PC-3 (cell line): ENCODE data around the gene RELL1. TPM values are rescaled to one million over a fixed set of nuclear protein-coding genes. Genes with fewer than 3 reads are reported as not detected.

Experiments
- ATAC-seq: fragments of 200-7000 bp; cut with Tn5 transposase; 2 replicates; pipeline ENCODE4 v1.9.1; 2020; ENCODE audit warnings: mild to moderate bottlenecking, moderate library complexity
- BruUV-seq: library from RNA; stranded (reverse); fragments of 400-500 nt; replicated peaks from 2 replicates; lab custom pipeline; 2021; lab: Mats Ljungman, UMichigan
- CTCF ChIA-PET: fragments of 300-600 bp; sonication (Branson Sonifier 250); formaldehyde crosslinking; loops from one replicate; lab custom pipeline; 2022; ENCODE audit warnings: antibody characterized with exemption; lab: Charles Lee
- POLR2A ChIA-PET: fragments of 300-600 bp; sonication (Branson Sonifier 250); formaldehyde crosslinking; loops from one replicate; lab custom pipeline; 2022; ENCODE audit warnings: antibody characterized with exemption; ENCODE audit not compliant: unreplicated experiment; lab: Charles Lee
- DNase-seq: peaks from one replicate; pipeline ENCODE4 v3.0.0-alpha.2; 2015
- H2AFZ ChIP-seq: fragments of 300-600 bp; sonication (generic); 2 replicates; pipeline ENCODE4 v1.6.0; 2016; ENCODE audit warnings: antibody characterized with exemption, low read length
- H3F3A ChIP-seq: fragments of 300-600 bp; sonication (generic); one replicate; pipeline ENCODE4 v1.6.0; 2017; ENCODE audit warnings: antibody characterized with exemption, low read length, control low read depth, mild to moderate bottlenecking; ENCODE audit not compliant: unreplicated experiment
- H3K27ac ChIP-seq: fragments of 300-600 bp; sonication (generic); 2 replicates; pipeline ENCODE4 v1.5.1; 2016; ENCODE audit warnings: mild to moderate bottlenecking, low read length
- H3K27me3 ChIP-seq: fragments of 300-600 bp; sonication (generic); 2 replicates; pipeline ENCODE4 v1.6.1; 2016; ENCODE audit warnings: low read length, mixed read lengths
- H3K36me3 ChIP-seq: fragments of 300-600 bp; sonication (generic); 2 replicates; pipeline ENCODE4 v1.6.1; 2016; ENCODE audit warnings: low read depth, mixed run types, low read length, mixed read lengths
- H3K4me1 ChIP-seq: fragments of 300-600 bp; sonication (generic); 2 replicates; pipeline ENCODE4 v1.5.1; 2016; ENCODE audit warnings: low read length; ENCODE audit not compliant: insufficient read depth
- H3K4me2 ChIP-seq: fragments of 300-600 bp; sonication (generic); 2 replicates; pipeline ENCODE4 v1.6.0; 2016; ENCODE audit warnings: low read length
- H3K4me3 ChIP-seq: fragments of 300-600 bp; sonication (generic); 2 replicates; pipeline ENCODE4 v1.5.1; 2016; ENCODE audit warnings: mild to moderate bottlenecking, low read length, mixed read lengths
- H3K79me2 ChIP-seq: fragments of 300-600 bp; sonication (generic); 2 replicates; pipeline ENCODE4 v1.6.1; 2017; ENCODE audit warnings: low read length, mixed read lengths
- H3K9ac ChIP-seq: fragments of 300-600 bp; sonication (generic); 2 replicates; pipeline ENCODE4 v1.6.0; 2016; ENCODE audit warnings: mild to moderate bottlenecking, low read length
- H3K9me2 ChIP-seq: fragments of 300-600 bp; sonication (generic); replicated peaks from 2 replicates; pipeline ENCODE4 v1.6.1; 2016; ENCODE audit warnings: mixed run types, low read length, mixed read lengths
- H3K9me3 ChIP-seq: fragments of 300-600 bp; sonication (generic); 2 replicates; pipeline ENCODE4 v1.6.1; 2016; ENCODE audit warnings: low read length, mixed read lengths
- H4K20me1 ChIP-seq: fragments of 300-600 bp; sonication (generic); 2 replicates; pipeline ENCODE4 v1.6.1; 2016; ENCODE audit warnings: low read length, mixed read lengths
- CTCF ChIP-seq: fragments of 300-600 bp; sonication (generic); conservative IDR thresholded peaks from 2 replicates; pipeline ENCODE4 v1.5.1; 2017; ENCODE audit warnings: antibody characterized with exemption, low read depth, mild to moderate bottlenecking, low read length
- EZH2 ChIP-seq: fragments of 300-600 bp; sonication (generic); IDR thresholded peaks from one replicate; pipeline ENCODE4 v1.6.1; 2017; ENCODE audit warnings: antibody characterized with exemption, mild to moderate bottlenecking, low read length; ENCODE audit not compliant: unreplicated experiment
- EZH2phosphoT487 ChIP-seq: fragments of 300-600 bp; sonication (generic); IDR thresholded peaks from 2 replicates; pipeline ENCODE4 v1.6.1; 2018; ENCODE audit warnings: mild to moderate bottlenecking, antibody characterized with exemption, low read length, borderline replicate concordance
- intact Hi-C: fragments of 100-400 bp; cut with micrococcal nuclease; formaldehyde crosslinking; loops from 2 replicates; pipeline ENCODE4 v1.9.0; 2023
- total RNA-seq: library from RNA; depleted of rRNA; stranded (reverse); fragments of >200 nt; gene quantifications from 2 replicates; pipeline ENCODE4 v1.2.3, GENCODE V29; 2014

The RELL1 gene
- total RNA-seq, 1 experiment from 2014 or later, result 14.6 TPM

GRCh38 chr4:37729649-37730004 lies 43.5 kb upstream of the RELL1 start:
- CTCF ChIA-PET, result no interaction called here
- Histone ChIP-seq H3K9ac (no peak overlapping the region), H3K27me3 (no peaks in the 10 kb centered on the region), H3K9me2 (no peaks in the 10 kb centered on the region), H3F3A (no peaks in the 10 kb centered on the region), H3K79me2 (no peaks in the 10 kb centered on the region), H3K4me1 (no peaks in the 10 kb centered on the region), H3K4me2 (no peak overlapping the region), H3K4me3 (no peak overlapping the region), H3K9me3 (no peaks in the 10 kb centered on the region), H4K20me1 (no peaks in the 10 kb centered on the region), H3K27ac (no peak overlapping the region), H2AFZ (no peak overlapping the region), H3K36me3 (no peaks in the 10 kb centered on the region)
- BruUV-seq, result no TSS peak
- DNase-seq (no peak), ATAC-seq (no peak)
- intact Hi-C loops, result no loop called here
- POLR2A ChIA-PET, result no interaction called here
- TF ChIP-seq EZH2phosphoT487, result no peak
- no peak for TF ChIP-seq CTCF
- TF ChIP-seq EZH2, result no peak

GRCh38 chr4:37728064-37728463 lies 41.9 kb upstream of the RELL1 start:
- no TSS peak for BruUV-seq
- H3K4me1 ChIP-seq, result no peaks in the 10 kb centered on the region
- H3K9ac ChIP-seq, result no peak overlapping the region
- no peaks in the 10 kb centered on the region for H3F3A ChIP-seq
- H3K4me3 ChIP-seq, result no peak overlapping the region
- H2AFZ ChIP-seq, result no peak overlapping the region
- no peaks in the 10 kb centered on the region for H3K9me2 ChIP-seq
- intact Hi-C loops, result no loop called here
- no peak overlapping the region for H3K27ac ChIP-seq
- no peak for DNase-seq
- no peak for TF ChIP-seq EZH2
- TF ChIP-seq CTCF, result no peak
- no peak for TF ChIP-seq EZH2phosphoT487
- H3K9me3 ChIP-seq, result no peaks in the 10 kb centered on the region
- ChIA-PET CTCF (no interaction called here), POLR2A (no interaction called here)
- no peak for ATAC-seq
- H3K36me3 ChIP-seq, result no peaks in the 10 kb centered on the region
- no peaks in the 10 kb centered on the region for H3K79me2 ChIP-seq
- no peak overlapping the region for H3K4me2 ChIP-seq
- no peaks in the 10 kb centered on the region for H3K27me3 ChIP-seq
- no peaks in the 10 kb centered on the region for H4K20me1 ChIP-seq

- no TSS peak for BruUV-seq
- intact Hi-C loops, result no loop called here
Measured at GRCh38 chr4:37727635-37728034, 41.5 kb upstream of the RELL1 start.

More at GRCh38 chr4:37727635-37728034, 41.5 kb upstream of the RELL1 start:
- no peaks in the 10 kb centered on the region for H3K36me3 ChIP-seq
- H3K9me3 ChIP-seq, result no peaks in the 10 kb centered on the region
- H3K27ac ChIP-seq, result no peak overlapping the region
- POLR2A ChIA-PET, result no interaction called here
- no peaks in the 10 kb centered on the region for H3K27me3 ChIP-seq
- H3K79me2 ChIP-seq, result no peaks in the 10 kb centered on the region
- CTCF ChIA-PET, result no interaction called here
- H2AFZ ChIP-seq, result no peak overlapping the region
- H3K9ac ChIP-seq, result no peak overlapping the region
- DNase-seq, result no peak
- no peak for TF ChIP-seq CTCF
- no peak for TF ChIP-seq EZH2phosphoT487
- TF ChIP-seq EZH2, result no peak
- H3K4me2 ChIP-seq, result no peak overlapping the region
- ATAC-seq, result no peak
- no peaks in the 10 kb centered on the region for H3K9me2 ChIP-seq
- no peaks in the 10 kb centered on the region for H3K4me1 ChIP-seq
- H3K4me3 ChIP-seq, result no peak overlapping the region
- H3F3A ChIP-seq, result no peaks in the 10 kb centered on the region
- H4K20me1 ChIP-seq, result no peaks in the 10 kb centered on the region
